GM19455 (cell line): ENCODE measurements around the gene INPP5K.
"Not testable (repeated sequence)": the region's sequence is repeated elsewhere in the genome, so short reads cannot be mapped to it uniquely, and the experiment has no call there.

ENCODE experiments used
- ATAC-seq: cut with Tn5 transposase; IDR thresholded peaks from one replicate; pipeline ENCODE4 v1.9.1; 2021; ENCODE audit not compliant: unreplicated experiment

Gene INPP5K

DNA sequence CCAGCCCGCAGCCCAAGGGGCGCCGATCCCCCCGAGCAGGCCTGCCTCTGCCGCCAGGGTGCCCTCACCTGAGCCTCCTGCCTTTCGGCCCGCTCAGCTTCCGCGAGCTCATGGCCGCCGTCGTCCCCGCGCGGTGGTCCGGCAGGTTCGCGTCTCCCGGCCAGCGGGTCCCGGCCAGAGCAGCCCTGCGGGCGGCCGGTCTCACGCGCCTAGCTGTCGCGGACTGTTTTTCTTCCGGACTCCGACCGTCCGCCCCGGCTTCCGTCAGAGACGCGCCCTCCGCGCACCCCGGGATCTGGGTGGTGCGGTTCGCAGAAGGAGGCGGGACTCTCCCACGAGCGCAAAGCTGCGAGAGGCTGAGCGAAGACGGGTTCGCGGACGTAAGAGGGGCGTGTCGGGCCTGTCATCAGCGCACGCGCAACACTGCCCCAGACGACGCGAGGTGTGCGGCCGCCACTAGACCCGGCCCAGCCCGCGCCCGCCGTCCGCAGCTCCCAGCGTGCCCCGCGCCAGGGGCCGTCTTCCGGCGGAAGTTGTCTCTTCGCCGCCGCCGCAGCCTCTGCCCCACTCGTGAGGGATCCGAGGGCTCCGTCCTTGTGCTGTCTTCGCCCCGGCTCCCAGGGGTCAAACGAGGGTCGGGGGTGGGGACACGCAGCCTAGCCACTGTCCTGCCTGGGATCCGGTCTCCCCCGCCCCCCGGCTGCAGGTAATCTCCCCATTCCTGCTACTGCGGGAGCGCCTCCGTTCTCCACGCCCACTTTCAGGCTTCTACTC is at the start of gene INPP5K:
Gene INPP5K (minus strand): TSS at position 225 of the 774 bp plus-strand sequence. CDS start 113 bp downstream, at position 112.
- peak; percentile 92 for ATAC-seq

- ATAC-seq: no peak
Measured at GRCh38 chr17:1565877-1566276, 49.5 kb upstream of the INPP5K start.

GRCh38 chr17:1563786-1564613 is 47.6 kb upstream of the INPP5K start:
- ATAC-seq: no peak

- not testable (repeated sequence) for ATAC-seq
Measured at GRCh38 chr17:1563471-1563785, 47.0 kb upstream of the INPP5K start.

- peak; percentile 47 for ATAC-seq
Measured at GRCh38 chr17:1562176-1562643, 45.8 kb upstream of the INPP5K start.

DNA sequence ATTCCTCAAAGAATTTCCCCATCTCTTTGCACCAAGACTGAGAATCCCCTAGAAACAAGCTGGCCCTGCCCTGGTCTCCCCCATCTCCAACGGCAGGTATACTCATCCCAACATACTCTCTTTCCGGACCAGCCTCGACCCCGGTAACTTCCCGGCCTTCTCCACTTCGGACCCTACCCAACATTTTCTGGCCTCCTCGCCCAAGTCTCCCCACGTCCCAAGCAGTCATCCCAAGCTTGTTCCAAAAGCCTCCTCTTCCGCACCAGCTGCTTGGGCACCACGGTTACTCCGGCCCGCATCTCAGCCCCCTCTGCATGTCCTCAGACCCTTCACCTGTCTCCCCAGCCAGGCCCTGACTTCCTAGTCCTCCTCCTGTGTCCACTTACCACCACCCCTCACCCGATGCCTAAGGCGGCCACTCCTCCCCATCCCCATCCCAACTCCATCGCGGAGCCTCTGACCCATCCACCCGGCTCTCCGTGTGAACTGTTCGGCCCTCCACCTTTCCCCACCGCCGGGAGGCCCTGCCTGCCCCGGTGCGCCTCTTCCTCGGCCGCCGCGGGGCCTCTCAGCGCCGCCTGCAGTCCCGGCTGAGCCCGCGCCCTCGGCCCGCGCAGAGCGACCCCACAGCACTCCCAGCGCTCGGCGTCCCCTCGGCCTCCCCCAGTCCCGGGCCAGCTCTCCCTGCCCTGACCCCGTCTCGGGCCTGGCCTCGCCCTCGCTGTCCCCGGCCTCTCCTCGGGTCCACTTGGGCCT is 45.2 kb upstream of the INPP5K start:
- no peak for ATAC-seq

DNA sequence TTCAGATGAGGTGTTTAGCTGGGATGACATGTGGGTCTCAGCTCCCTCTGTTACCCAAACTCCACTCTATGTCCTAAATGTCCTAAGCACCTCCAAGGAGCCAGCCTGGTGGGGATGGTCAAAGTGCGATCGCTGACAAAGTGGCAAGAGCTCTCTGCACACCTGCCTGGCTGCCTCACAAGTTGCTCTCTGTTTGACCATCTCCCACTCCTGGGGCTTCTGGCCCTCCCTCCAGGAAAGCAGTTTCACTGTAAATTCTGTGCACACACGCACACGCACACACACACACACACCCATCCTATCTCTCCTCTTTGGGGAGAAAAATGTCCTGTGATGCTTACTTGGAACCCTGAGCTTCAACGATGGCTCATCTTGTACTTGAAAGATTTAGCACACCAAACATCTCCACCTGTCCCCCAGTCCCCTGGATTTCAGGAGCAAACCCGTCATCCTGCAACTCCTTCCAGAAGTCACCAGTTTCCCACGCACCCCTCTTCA is 44.5 kb upstream of the INPP5K start:
- ATAC-seq: no peak

DNA sequence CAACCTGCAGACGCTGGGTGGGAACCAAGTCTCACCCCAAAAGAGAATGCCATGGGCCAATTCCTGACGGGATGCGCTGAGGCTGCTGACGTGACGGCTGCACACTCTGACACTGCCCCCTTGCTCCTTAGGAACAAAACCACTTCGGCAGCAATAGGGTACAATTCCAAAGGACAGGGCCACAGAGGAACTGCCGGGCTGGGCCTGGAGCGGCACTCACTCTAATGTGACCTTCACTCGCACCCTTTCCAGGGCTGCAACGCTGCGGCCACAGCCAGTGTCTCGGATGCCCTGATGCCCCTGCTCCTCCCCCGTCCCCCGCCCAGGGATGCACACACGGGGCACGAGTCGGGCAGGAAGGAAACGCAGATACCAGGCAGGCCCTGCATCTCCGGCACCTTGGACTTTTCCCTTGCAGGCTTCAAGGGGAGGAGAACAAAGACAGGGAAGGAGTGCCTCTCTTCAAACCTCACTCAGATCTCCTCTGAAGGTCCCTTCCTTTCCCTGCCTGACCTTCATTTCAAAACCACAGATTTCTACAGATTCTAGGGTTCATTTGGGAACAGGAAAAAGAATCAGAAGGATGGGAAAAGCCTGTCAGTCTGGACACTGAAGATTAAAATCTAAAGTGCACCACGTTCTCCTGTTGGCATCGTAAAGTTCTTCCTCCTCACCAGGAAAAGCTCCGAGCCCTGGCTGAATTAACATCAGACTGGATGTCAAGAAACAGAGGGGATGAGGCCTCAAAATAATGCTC is 43.9 kb upstream of the INPP5K start:
- no peak for ATAC-seq

DNA sequence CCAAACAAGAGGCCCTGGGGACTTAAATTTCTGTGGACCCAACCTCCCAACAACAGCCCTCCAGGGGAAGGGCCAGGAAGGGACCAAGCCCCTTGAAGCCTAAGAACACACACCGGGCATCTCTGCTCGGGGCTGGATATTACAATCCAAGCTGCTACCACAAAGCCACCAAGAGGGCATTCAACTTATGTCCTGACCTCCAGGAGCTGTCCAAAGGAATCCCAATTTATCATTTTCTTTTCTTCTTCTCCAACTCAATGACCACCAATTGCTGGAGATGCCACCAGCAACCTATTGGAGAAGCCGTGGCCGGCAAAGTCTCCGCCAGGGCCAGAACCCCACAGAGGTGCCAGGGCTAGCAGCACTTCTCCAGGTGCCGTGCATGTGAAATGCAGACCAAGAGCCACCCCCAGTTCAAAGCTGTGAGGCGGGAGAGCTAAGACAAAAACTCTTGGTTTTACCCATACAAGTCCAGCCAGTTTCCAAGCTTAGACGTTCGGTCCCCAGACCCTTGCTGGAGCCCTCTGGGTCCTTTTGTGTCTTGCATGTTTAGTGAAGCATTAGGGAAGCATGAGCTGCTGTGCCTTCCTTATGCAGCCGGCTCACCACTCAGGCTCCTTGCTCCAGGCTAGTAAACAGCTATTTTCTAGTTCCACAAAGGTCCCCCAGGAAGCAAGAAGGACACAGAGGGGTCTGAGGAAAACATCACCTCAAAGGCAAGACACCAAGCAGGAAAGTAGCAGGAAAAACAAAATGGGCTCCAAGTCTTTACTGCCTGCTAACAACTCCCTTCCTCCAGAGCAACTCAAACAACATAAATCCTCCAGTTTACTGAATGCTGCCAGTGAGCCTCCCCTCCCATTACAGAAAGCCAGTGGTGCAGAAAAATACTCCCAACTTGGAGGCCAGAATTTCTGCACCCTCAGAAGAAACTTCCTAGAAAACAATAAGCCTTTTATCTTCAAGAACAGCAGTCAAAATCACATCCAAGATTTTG is 42.9 kb upstream of the INPP5K start:
- ATAC-seq: no peak

GRCh38 chr17:1558401-1558800 is 42.0 kb upstream of the INPP5K start:
- no peak for ATAC-seq

- ATAC-seq: no peak
Measured at GRCh38 chr17:1557355-1558095, 41.1 kb upstream of the INPP5K start.

GRCh38 chr17:1555651-1556471 is 39.4 kb upstream of the INPP5K start:
- no peak for ATAC-seq

DNA sequence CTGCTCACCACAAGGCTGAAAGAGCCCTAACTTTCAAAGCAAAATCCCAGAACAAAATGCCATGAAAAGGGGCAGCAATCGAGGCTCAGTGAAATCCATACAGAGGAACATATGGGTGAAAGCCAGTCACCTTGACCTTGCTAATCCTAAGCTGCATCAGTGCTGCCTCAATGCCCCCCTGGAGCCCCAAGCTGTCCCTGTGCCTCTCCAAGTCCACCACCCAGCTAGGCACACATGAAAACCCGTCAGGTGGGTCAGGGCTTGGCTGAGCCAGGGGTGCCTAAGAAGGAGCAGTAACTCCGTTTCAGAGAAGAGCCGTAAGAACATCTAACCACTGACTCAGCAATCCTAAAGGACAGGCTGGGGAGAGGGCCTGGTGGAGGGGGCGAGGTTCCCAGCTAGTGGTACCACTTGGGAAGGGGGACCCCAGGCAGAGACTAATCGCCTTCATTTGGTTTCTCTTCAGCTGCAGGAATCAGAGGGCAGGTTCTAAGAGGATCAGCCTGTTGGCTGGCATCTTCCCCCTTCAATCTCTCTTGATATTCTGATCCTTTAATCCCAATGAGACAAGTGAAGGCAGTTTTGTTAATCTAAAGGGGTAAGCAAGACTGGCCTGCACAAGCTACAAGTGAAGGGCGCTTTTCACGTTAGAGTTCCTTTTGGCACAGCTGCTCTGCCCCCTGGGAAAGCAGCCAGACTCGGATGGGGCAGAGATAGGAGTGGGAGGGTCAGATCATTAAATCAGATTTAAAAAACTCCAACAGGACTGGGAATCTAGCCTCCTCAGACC is 38.5 kb upstream of the INPP5K start:
- ATAC-seq: no peak

DNA sequence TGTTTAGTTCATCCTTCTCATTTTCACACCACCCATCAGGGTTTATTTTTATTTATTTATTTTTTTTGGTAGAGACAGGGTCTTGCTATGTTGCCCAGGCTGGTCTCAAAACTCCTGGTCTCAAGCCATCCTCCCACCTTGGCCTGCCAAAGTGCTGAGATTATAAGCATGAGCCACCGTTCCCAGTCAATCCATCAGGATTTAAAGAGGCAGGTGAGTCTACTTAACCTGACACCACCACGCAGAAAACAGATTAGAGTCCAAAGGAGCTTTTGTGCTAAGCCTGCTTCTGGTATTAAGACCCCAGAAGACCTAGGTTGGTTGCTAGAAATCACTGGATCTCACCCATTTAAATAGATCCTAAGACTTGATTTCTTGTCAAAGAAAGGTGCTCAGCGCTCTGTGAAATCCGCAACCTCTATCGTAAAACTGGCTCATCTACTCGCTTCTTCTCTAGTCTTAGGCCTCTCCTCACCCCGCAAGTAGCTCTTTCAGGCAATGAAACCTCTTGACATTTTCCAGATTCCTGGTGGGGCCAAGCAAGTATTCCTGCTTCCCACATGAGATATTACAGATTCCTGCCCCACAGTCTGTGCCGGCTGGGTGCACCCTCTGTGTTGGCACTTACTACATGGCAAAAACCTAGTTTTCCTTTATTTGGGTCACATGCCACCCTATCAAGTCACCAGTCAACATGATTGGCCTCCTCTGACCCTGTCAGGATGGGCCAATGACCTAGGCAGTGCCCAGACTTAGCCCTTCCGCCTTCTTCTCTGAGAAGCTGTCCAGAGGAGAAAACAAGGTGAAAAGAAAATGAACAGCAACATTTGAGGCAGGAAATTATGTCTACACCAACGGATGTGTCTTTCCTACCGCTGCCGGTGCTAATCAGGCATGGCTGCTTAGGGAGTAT is 37.2 kb upstream of the INPP5K start:
- ATAC-seq: no peak

GRCh38 chr17:1552932-1553331 is 36.5 kb upstream of the INPP5K start:
- no peak for ATAC-seq

DNA sequence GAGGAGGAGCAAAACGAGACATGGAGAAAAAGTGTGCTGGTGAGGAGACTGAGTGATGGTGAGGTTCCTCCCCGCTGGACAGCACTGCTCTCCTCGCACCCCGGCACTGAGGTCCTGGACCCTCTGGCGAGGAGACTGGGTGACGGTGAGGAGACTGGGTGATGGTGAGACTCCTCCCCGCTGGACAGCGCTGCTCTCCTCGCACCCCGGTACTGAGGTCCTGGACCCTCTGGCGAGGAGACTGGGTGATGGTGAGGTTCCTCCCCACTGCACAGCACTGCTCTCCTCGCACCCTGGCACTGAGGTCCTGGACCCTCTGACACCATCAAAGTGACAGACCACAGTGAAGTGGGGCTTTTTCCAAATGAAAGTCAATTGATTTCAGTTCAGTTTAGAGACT is 35.3 kb upstream of the INPP5K start:
- ATAC-seq: no peak
